SK-N-SH treated with all-trans-retinoic acid at 6 μM for 48 hours (cell line): ENCODE measurements around the gene PSAP.

Experiments used
- ATAC-seq: fragments of 200-7000 bp; cut with Tn5 transposase; 3 replicates; pipeline ENCODE4 v1.9.1; 2020; ENCODE audit warnings: mild to moderate bottlenecking, moderate library complexity
- ARNTL ChIP-seq: fragments of 450-650 bp; formaldehyde crosslinking; IDR thresholded peaks from 2 replicates; pipeline ENCODE4 v1.5.0; 2020; ENCODE audit warnings: low read depth, mild to moderate bottlenecking, moderate library complexity, borderline replicate concordance
- BACH2 ChIP-seq: fragments of 250-450 bp; sonication (Bioruptor Pico); IDR thresholded peaks from 2 replicates; pipeline ENCODE4 v1.9.0; 2021; ENCODE audit warnings: mild to moderate bottlenecking, borderline replicate concordance
- ESRRG ChIP-seq: fragments of 250-450 bp; sonication (Bioruptor Pico); IDR thresholded peaks from 2 replicates; pipeline ENCODE4 v1.6.1; 2021; ENCODE audit warnings: mild to moderate bottlenecking
- GLIS3 ChIP-seq: fragments of 250-450 bp; sonication (Bioruptor Pico); IDR thresholded peaks from 2 replicates; pipeline ENCODE4 v1.5.0; 2020; ENCODE audit warnings: mild to moderate bottlenecking, moderate library complexity
- ISL1 ChIP-seq: fragments of 250-450 bp; sonication (Bioruptor Pico); IDR thresholded peaks from 2 replicates; pipeline ENCODE4 v2.1.2; 2022; ENCODE audit warnings: mild to moderate bottlenecking, moderate library complexity
- OSR1 ChIP-seq: fragments of 250-450 bp; sonication (Bioruptor Pico); IDR thresholded peaks from 2 replicates; pipeline ENCODE4 v1.8.0; 2022; ENCODE audit warnings: moderate library complexity, mild to moderate bottlenecking, inconsistent platforms
- PPARA ChIP-seq: fragments of 250-450 bp; sonication (Bioruptor Pico); IDR thresholded peaks from 2 replicates; pipeline ENCODE4 v1.5.0; 2020; ENCODE audit warnings: mild to moderate bottlenecking, borderline replicate concordance
- RARB ChIP-seq: fragments of 250-450 bp; sonication (Bioruptor Pico); IDR thresholded peaks from 2 replicates; pipeline ENCODE4 v1.8.0; 2021; ENCODE audit warnings: mild to moderate bottlenecking, moderate library complexity
- SNAI2 ChIP-seq: fragments of 250-450 bp; sonication (Bioruptor Pico); IDR thresholded peaks from 2 replicates; pipeline ENCODE4 v1.5.0; 2020; ENCODE audit warnings: mild to moderate bottlenecking, moderate library complexity
- TCF4 ChIP-seq: fragments of 250-450 bp; sonication (Bioruptor Pico); IDR thresholded peaks from 2 replicates; pipeline ENCODE4 v1.8.0; 2021; ENCODE audit warnings: mild to moderate bottlenecking, moderate library complexity, borderline replicate concordance
- TOX ChIP-seq: fragments of 250-450 bp; sonication (Bioruptor Pico); IDR thresholded peaks from 2 replicates; pipeline ENCODE4 v1.8.0; 2021; ENCODE audit warnings: mild to moderate bottlenecking, moderate library complexity, borderline replicate concordance
- ZC3H10 ChIP-seq: fragments of 250-450 bp; sonication (Bioruptor Pico); IDR thresholded peaks from 2 replicates; pipeline ENCODE4 v1.5.1; 2021; ENCODE audit warnings: mild to moderate bottlenecking, moderate library complexity
- ZFP30 ChIP-seq: fragments of 450-650 bp; formaldehyde crosslinking; IDR thresholded peaks from 2 replicates; pipeline ENCODE4 v1.5.0; 2022; ENCODE audit warnings: mild to moderate bottlenecking, moderate library complexity
- ZNF565 ChIP-seq: fragments of 450-650 bp; formaldehyde crosslinking; conservative IDR thresholded peaks from 2 replicates; pipeline ENCODE4 v1.5.0; 2020; ENCODE audit warnings: low read depth, mild to moderate bottlenecking, moderate library complexity
- ZNF70 ChIP-seq: fragments of 450-650 bp; formaldehyde crosslinking; IDR thresholded peaks from 2 replicates; pipeline ENCODE4 v1.5.0; 2020; ENCODE audit warnings: mild to moderate bottlenecking, moderate library complexity
- TF ChIP-seq, protein P1 (sequence below): fragments of 250-450 bp; sonication (Bioruptor Pico); IDR thresholded peaks from 2 replicates; pipeline ENCODE4 v1.5.0; 2020; ENCODE audit warnings: mild to moderate bottlenecking, moderate library complexity
- TF ChIP-seq, protein P2 (sequence below): fragments of 250-450 bp; sonication (Bioruptor Pico); IDR thresholded peaks from 2 replicates; pipeline ENCODE4 v1.5.1; 2020; ENCODE audit warnings: low read depth, mild to moderate bottlenecking, moderate library complexity
- TF ChIP-seq, protein P3 (sequence below): fragments of 250-450 bp; sonication (Bioruptor Pico); IDR thresholded peaks from 2 replicates; pipeline ENCODE4 v1.8.0; 2020; ENCODE audit warnings: mild to moderate bottlenecking, moderate library complexity, borderline replicate concordance
- TF ChIP-seq, protein P4 (sequence below): fragments of 250-450 bp; sonication (Bioruptor Pico); IDR thresholded peaks from 2 replicates; pipeline ENCODE4 v1.8.0; 2021; ENCODE audit warnings: low read depth, mild to moderate bottlenecking, moderate library complexity, borderline replicate concordance

Gene PSAP

DNA sequence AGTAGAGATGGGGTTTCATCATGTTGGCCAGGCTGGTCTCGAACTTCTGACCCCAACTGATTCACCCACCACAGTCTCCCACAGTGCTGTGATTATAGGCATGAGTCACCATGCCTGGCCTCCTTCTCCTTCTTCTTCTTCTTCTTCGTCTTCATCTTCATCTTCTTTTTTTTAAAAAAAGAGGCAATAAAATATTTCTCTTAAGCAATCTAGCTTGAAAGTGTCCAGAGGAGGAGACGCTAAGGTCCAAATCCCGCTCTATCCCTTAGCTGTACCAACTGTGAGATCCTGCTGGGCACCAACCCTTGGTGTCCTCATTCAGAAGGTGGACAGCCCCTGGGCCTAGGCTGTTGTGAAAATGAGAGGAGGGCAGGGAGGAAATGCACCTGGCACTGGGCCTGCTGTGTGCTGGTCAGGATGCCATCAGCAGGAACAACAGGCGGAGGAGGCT is 13.9 kb upstream of the PSAP start:
- TF ChIP-seq ARNTL (CRISPR knock-in tag) = no peak
- TF ChIP-seq ZC3H10 (CRISPR knock-in tag) = no peak
- TF ChIP-seq TCF4 = no peak
- TF ChIP-seq, protein P1, sequence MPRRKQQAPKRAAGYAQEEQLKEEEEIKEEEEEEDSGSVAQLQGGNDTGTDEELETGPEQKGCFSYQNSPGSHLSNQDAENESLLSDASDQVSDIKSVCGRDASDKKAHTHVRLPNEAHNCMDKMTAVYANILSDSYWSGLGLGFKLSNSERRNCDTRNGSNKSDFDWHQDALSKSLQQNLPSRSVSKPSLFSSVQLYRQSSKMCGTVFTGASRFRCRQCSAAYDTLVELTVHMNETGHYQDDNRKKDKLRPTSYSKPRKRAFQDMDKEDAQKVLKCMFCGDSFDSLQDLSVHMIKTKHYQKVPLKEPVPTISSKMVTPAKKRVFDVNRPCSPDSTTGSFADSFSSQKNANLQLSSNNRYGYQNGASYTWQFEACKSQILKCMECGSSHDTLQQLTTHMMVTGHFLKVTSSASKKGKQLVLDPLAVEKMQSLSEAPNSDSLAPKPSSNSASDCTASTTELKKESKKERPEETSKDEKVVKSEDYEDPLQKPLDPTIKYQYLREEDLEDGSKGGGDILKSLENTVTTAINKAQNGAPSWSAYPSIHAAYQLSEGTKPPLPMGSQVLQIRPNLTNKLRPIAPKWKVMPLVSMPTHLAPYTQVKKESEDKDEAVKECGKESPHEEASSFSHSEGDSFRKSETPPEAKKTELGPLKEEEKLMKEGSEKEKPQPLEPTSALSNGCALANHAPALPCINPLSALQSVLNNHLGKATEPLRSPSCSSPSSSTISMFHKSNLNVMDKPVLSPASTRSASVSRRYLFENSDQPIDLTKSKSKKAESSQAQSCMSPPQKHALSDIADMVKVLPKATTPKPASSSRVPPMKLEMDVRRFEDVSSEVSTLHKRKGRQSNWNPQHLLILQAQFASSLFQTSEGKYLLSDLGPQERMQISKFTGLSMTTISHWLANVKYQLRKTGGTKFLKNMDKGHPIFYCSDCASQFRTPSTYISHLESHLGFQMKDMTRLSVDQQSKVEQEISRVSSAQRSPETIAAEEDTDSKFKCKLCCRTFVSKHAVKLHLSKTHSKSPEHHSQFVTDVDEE (CRISPR knock-in tag) = no peak
- no peak for TF ChIP-seq PPARA (CRISPR knock-in tag)
- TF ChIP-seq RARB (CRISPR knock-in tag) = no peak
- no peak for TF ChIP-seq ISL1 (CRISPR knock-in tag)
- TF ChIP-seq ZNF70 = no peak
- TF ChIP-seq ZNF565 (CRISPR knock-in tag) = no peak
- TF ChIP-seq, protein P2, sequence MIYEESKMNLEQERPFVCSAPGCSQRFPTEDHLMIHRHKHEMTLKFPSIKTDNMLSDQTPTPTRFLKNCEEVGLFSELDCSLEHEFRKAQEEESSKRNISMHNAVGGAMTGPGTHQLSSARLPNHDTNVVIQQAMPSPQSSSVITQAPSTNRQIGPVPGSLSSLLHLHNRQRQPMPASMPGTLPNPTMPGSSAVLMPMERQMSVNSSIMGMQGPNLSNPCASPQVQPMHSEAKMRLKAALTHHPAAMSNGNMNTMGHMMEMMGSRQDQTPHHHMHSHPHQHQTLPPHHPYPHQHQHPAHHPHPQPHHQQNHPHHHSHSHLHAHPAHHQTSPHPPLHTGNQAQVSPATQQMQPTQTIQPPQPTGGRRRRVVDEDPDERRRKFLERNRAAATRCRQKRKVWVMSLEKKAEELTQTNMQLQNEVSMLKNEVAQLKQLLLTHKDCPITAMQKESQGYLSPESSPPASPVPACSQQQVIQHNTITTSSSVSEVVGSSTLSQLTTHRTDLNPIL = no peak
- TF ChIP-seq OSR1 (CRISPR knock-in tag) = no peak
- TF ChIP-seq, protein P3, sequence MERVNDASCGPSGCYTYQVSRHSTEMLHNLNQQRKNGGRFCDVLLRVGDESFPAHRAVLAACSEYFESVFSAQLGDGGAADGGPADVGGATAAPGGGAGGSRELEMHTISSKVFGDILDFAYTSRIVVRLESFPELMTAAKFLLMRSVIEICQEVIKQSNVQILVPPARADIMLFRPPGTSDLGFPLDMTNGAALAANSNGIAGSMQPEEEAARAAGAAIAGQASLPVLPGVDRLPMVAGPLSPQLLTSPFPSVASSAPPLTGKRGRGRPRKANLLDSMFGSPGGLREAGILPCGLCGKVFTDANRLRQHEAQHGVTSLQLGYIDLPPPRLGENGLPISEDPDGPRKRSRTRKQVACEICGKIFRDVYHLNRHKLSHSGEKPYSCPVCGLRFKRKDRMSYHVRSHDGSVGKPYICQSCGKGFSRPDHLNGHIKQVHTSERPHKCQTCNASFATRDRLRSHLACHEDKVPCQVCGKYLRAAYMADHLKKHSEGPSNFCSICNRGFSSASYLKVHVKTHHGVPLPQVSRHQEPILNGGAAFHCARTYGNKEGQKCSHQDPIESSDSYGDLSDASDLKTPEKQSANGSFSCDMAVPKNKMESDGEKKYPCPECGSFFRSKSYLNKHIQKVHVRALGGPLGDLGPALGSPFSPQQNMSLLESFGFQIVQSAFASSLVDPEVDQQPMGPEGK (CRISPR knock-in tag) = no peak
- no peak for TF ChIP-seq ESRRG (CRISPR knock-in tag)
- no peak for TF ChIP-seq SNAI2 (CRISPR knock-in tag)
- TF ChIP-seq, protein P4, sequence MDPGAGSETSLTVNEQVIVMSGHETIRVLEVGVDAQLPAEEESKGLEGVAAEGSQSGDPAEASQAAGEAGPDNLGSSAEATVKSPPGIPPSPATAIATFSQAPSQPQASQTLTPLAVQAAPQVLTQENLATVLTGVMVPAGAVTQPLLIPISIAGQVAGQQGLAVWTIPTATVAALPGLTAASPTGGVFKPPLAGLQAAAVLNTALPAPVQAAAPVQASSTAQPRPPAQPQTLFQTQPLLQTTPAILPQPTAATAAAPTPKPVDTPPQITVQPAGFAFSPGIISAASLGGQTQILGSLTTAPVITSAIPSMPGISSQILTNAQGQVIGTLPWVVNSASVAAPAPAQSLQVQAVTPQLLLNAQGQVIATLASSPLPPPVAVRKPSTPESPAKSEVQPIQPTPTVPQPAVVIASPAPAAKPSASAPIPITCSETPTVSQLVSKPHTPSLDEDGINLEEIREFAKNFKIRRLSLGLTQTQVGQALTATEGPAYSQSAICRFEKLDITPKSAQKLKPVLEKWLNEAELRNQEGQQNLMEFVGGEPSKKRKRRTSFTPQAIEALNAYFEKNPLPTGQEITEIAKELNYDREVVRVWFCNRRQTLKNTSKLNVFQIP = no peak
- TF ChIP-seq BACH2 = no peak
- no peak for TF ChIP-seq GLIS3
- no peak for ATAC-seq

DNA sequence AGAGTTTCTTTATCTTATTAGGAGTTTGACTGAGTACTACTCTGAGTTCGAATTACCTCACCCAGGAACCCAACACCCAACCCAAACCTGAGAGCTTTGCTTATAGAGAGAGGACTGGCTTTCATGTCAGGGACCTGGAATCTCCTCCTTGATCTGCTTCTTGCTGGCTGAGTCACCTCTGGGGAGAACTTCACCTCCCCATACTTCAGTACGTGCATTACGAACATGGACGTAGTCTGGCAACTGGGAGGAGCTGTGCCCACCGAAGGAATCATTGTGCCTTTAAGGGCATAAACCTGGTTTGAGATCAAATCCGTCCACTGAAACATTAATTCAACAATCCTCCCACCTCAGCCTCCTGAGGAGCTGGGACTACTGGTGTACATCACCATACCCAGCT is 12.2 kb upstream of the PSAP start:
- TF ChIP-seq, protein P4 = no peak
- TF ChIP-seq ZNF565 (CRISPR knock-in tag) = no peak
- no peak for TF ChIP-seq ZFP30 (CRISPR knock-in tag)
- TF ChIP-seq, all 23 proteins: peak for 0
- no peak for ATAC-seq

DNA sequence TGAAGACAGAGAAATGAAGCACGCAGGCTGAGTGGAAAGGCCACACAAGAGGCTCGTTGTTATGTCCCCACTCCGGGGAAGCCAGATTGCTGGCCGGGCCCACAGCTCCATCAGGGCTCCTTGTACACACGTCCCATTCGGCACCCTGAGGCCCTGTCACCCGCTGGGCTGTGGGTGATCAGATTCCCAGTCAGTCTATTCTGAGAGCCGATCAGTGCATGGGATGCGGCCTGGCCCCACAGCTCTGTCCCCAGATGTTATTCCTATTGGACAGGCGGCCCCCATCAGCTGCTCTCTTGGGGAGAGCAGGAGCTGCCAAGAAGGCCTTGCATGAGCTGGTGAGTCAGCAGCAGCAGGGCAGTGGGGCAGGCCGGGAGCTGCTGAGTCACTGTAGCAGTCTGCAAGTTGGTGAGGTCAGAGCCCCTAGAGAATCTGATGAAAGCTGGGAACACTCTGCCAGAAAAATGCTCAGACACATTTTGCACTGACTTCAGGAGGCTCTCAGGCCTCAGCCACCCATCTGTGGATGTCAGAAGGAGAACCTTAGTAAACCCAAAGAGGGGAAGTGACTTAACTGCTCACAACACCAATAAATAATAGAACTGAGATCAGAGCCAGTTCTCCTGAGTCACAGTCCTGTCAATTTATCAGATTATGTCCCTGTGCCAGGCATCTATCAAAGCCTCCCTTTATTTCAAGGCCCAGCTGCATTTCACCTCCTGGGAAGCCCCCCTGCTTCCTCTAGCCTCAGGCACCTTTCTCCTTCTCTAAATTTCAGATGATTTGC is 9.4 kb upstream of the PSAP start:
- peak; percentile 98 for ATAC-seq
- TF ChIP-seq ZC3H10 (CRISPR knock-in tag) (no peak), TCF4 (no peak), GLIS3 (no peak), ARNTL (CRISPR knock-in tag) (no peak), ESRRG (CRISPR knock-in tag) (no peak), ZFP30 (CRISPR knock-in tag) (no peak), OSR1 (CRISPR knock-in tag) (no peak), TOX (CRISPR knock-in tag) (no peak; the same call in 1 of the 2 replicates), ZNF70 (no peak)
- TF ChIP-seq, protein P4 = no peak
- TF ChIP-seq, protein P3 (CRISPR knock-in tag) = peak; percentile 63; the same call in 1 of the 2 replicates
- TF ChIP-seq, protein P1 (CRISPR knock-in tag) = peak; percentile 22; the same call in 1 of the 2 replicates
